ENCODE data around the gene NOCT. TPM values are rescaled to one million over a fixed set of nuclear protein-coding genes. Genes with fewer than 3 reads are reported as not detected.
"Not testable (repeated sequence)": the region's sequence is repeated elsewhere in the genome, so short reads cannot be mapped to it uniquely, and the experiment has no call there.

The NOCT gene
- total and polyA plus RNA-seq, 10 donors = 0.37 to 12.4 (median 4.1) TPM

DNA sequence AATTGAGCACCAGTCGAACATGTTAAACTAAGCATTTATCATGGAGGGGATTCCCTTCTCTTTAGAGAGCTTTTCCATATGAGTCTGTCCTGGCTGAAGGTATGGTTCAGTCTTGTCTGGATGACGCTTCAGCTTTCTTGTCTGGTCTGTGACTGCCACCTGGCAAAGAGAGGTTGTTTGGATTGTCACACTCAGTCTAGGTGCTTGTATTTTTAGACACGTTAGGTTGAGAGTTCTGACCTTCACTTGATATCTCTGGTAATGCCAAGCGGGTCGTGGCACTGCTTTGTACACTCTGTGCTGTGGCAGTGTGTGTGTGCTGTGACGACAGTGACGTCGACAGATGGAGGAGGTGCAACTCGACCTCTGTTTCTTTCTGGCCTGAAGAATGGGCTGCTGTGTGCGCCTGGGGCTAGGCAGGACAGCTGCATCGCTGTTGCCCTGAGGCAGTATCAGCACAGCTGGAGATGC lies 12.6 kb downstream of the NOCT start:
- Histone ChIP-seq H3K9me3 (no peaks in the 10 kb centered on the region), H3K4me1 (peaks cover 0 to 52% (median 8%) of the 10 kb centered on the region in 6 donors), H3K4me3 (no peak overlapping the region), H3K27me3 (replicated peaks in 1 of 7) (no peaks in the 10 kb centered on the region), H3K36me3 (peaks cover 0 to 12% (median 0%) of the 10 kb centered on the region in 6 donors), H3K27ac (no peak overlapping the region)
- intact Hi-C loops (cut with DNase I; ENCODE audit: low total_unique reads) = no loop called here
- DNase-seq = no peak
- WGBS, 5 donors = 83 to 91% (median 88%) methylated on average over 11 of the region's 11 CpGs
- no peak for TF ChIP-seq POLR2A (IDR thresholded peaks at IDR 0.05)
- no peak for TF ChIP-seq POLR2AphosphoS5 (IDR thresholded peaks at IDR 0.05)
- TF ChIP-seq, protein P1, sequence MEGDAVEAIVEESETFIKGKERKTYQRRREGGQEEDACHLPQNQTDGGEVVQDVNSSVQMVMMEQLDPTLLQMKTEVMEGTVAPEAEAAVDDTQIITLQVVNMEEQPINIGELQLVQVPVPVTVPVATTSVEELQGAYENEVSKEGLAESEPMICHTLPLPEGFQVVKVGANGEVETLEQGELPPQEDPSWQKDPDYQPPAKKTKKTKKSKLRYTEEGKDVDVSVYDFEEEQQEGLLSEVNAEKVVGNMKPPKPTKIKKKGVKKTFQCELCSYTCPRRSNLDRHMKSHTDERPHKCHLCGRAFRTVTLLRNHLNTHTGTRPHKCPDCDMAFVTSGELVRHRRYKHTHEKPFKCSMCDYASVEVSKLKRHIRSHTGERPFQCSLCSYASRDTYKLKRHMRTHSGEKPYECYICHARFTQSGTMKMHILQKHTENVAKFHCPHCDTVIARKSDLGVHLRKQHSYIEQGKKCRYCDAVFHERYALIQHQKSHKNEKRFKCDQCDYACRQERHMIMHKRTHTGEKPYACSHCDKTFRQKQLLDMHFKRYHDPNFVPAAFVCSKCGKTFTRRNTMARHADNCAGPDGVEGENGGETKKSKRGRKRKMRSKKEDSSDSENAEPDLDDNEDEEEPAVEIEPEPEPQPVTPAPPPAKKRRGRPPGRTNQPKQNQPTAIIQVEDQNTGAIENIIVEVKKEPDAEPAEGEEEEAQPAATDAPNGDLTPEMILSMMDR (IDR thresholded peaks at IDR 0.05 in 8 of 11, conservative IDR thresholded peaks at IDR 0.05 in 3 of 11) = no peak

DNA sequence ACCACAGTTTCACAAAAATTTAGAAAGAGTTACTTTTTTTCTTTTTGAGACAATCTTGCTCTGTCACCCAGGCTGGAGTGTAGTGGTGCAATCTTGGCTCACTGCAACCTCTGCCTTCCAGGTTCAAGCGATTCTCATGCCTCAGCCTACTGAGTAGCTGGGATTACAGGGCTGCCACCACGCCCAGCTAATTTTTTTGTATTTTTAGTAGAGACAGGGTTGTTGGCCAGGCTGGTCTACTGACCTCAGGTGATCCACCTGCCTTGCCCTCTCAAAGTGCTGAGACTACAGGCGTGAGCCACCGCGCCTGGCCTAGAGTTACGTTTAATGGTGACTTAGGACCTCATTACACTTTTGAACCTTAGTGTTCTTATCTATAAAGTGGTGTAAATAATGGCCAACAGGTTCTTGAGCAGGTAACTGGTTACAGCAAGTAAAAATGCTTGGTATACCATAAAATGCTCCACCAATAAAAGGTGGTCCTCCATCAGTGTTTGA lies 14.3 kb downstream of the NOCT start:
- Histone ChIP-seq H3K27ac (peak overlapping the region in 1 of 8 donors; percentile 9), H3K4me1 (peaks cover 0 to 65% (median 8%) of the 10 kb centered on the region in 6 donors), H3K36me3 (peaks cover 0 to 12% (median 0%) of the 10 kb centered on the region in 6 donors)
- H3K27me3 ChIP-seq (replicated peaks in 1 of 7); DNase-seq; H3K9me3 ChIP-seq; H3K4me3 ChIP-seq: not testable (repeated sequence)
- intact Hi-C loops (cut with DNase I; ENCODE audit: low total_unique reads) = loop anchor here (10.0 kb wide), 3 partner anchors 55 to 625 kb away; no protein-coding TSS in a partner anchor
- 69 to 91% (median 85%) methylated on average over 6 of the region's 6 CpGs for WGBS, 5 donors

DNA sequence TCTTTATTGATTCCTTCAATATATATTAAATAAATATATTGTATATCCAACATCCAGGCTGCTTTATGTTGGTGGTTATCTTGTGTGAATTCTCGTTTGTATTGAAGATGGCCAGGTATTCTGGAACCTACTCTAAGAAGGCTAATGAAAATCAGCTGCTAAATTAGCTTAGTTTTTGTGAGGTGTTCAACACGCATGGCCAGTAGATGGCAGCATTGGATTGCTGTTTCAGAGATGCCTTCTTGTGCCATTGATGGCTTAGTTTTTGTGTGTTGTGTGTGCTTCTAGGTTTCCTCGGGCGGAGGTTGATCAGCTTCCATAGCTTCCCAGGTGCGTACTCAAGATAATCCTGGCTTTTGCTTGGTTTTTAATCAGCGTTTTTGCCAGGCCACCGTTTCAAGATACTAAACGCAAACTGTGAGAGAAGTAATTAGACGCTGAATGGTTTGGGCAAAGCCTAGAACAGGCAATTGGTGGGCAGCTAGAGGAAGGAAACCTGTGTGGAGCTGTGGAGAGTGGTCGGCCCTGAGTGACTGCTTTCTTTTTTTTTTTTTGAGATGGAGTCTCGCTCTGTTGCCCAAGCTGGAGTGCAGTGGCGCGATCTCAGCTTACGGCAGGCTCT lies 15.1 kb downstream of the NOCT start:
- peak overlapping the region in 2 of 8 donors; percentile 9 to 18 for H3K27ac ChIP-seq
- peaks cover 0 to 12% (median 0%) of the 10 kb centered on the region in 6 donors for H3K36me3 ChIP-seq
- H3K9me3 ChIP-seq = no peaks in the 10 kb centered on the region
- TF ChIP-seq POLR2A (IDR thresholded peaks at IDR 0.05) (no peak), POLR2AphosphoS5 (IDR thresholded peaks at IDR 0.05) (peak in 1 of 3 donors; percentile 60)
- TF ChIP-seq, protein P1 (IDR thresholded peaks at IDR 0.05 in 8 of 11, conservative IDR thresholded peaks at IDR 0.05 in 3 of 11) = peak; percentile 45 to 90 (median 78)
- no peak overlapping the region for H3K4me3 ChIP-seq
- 30 to 37% (median 32%) methylated on average over 14 of the region's 14 CpGs for WGBS, 5 donors
- H3K27me3 ChIP-seq (replicated peaks in 1 of 7) = no peaks in the 10 kb centered on the region
- DNase-seq = no peak
- peaks cover 0 to 66% (median 12%) of the 10 kb centered on the region in 6 donors for H3K4me1 ChIP-seq
- intact Hi-C loops (cut with DNase I; ENCODE audit: low total_unique reads) = loop anchor here (10.0 kb wide), 3 partner anchors 54 to 624 kb away; no protein-coding TSS in a partner anchor

DNA sequence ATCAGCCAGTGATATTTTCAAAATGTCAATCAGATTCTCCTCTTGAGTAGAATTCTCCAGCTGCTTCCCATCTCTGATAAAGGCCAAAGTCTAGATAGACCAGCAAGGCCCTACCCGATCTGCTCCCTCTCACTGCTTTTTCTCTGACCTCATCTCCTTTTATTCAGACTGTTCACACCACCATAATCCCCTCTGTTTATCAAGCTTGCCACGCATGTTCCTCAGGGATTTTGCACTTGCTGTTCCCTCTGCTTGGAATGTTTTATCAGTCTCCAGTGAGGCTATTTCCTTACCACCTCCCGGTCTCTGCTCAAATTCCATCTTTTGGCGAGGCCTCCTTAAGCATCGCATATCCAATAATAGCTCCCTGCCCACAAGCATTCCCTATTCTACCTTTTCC lies 20.1 kb downstream of the NOCT start:
- Histone ChIP-seq H3K36me3 (peaks cover 0 to 23% (median 0%) of the 10 kb centered on the region in 6 donors), H3K4me3 (no peak overlapping the region), H3K27ac (peak overlapping the region in 3 of 8 donors; percentile 7 to 43 (median 7)), H3K4me1 (peaks cover under 1 to 68% (median 15%) of the 10 kb centered on the region in 6 donors), H3K9me3 (no peaks in the 10 kb centered on the region), H3K27me3 (replicated peaks in 1 of 7) (no peaks in the 10 kb centered on the region)
- peak in 1 of 3 donors; percentile 19 for TF ChIP-seq POLR2AphosphoS5 (IDR thresholded peaks at IDR 0.05)
- TF ChIP-seq, protein P1 (IDR thresholded peaks at IDR 0.05 in 8 of 11, conservative IDR thresholded peaks at IDR 0.05 in 3 of 11) = no peak
- intact Hi-C loops (cut with DNase I; ENCODE audit: low total_unique reads) = loop anchor here (10.0 kb wide), 3 partner anchors 49 to 619 kb away; no protein-coding TSS in a partner anchor
- DNase-seq = no peak
- 73 to 92% (median 87%) methylated on average over 5 of the region's 5 CpGs for WGBS, 5 donors

Data from spleen (tissue), 11 donors.